HG03196 (cell line): Measurements from ENCODE around the gene CCDC187.

ENCODE experiments used
- ATAC-seq: cut with Tn5 transposase; IDR thresholded peaks from one replicate; pipeline ENCODE4 v1.9.1; 2021; ENCODE audit not compliant: unreplicated experiment

Gene CCDC187

DNA sequence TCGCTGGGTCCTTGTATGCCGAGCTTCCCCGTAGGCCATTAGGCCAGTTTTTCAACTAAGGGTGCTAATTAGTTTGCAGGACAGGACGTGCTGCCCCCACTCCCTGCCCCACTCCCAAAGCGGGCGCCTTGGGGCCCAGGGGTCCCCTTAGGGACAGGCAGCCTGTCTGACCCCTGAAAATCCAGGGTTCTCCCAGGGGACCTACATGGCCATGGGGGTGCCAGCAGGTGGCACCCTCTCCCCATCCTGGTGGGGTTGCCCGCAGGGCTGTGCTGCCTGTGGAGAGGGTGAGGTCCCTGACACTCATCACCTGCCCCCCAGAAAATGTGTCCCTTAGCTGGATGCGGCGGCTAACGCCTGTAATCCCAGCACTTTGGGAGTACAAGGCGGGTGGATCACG lies 8.5 kb upstream of the CCDC187 start:
- ATAC-seq: no peak

DNA sequence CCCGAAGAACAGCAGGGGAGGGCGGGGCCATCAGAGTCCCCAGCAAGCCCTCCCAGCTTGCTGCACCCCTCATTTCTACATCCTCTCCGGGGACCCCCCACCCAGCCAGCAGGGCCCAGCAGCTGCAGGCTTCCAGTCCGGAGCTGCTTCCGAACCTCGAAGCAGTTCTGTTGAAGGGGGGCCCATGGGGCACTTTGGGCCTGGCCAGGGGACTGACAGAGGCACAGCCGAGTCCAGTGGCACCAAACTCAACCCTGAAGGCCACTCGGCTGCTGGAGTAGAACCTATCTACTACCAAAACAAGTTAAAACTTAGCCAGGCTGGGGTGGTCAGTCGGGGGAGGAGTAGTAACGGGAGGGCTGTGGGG lies 8.1 kb upstream of the CCDC187 start:
- no peak for ATAC-seq

DNA sequence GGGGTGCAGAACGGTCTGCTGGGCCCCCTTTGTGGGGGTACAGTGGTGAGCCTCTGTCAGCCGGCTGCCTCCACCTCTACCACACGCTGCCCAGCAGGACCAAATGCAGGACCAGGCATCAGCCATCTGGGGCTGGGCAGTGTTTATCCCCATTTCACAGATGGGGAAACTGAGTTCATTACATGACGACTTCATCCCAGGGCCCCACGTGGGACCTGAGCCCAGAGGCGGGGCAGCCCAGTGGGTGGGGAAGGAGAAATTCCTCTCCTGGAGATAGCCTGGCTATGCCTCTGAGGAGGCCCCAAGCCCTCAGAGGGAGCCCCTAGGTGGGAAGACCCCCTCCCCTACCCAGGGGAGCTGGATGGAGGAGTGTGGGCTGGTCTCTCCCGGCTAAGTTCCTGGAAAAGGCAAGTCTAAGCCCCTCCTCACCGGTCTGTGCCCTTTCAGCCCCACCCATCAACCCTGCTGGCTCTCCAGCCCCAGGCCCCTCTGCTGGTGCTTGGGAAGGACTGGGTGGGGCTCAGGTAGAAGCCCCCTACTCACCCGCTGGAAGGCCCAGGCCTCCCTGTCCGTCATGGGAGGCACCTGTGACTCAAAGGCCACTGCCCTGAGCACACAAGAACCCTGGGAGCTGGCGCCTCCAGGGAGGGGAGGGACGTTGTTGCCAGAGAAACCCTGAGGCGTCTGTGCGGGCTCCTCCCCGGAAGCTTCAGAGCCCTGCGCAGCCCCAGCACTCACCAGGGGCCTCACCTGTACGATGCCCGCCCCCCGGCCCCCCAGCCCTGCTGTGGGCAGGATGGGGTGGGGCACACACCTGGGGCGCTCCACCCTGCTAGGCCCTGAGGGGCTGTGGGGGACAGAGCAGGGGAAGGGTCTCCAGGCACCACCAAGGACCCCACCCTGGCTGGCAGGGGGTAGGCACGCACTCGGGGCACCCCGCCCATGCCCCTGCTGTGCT lies 7.4 kb upstream of the CCDC187 start:
- ATAC-seq: no peak

DNA sequence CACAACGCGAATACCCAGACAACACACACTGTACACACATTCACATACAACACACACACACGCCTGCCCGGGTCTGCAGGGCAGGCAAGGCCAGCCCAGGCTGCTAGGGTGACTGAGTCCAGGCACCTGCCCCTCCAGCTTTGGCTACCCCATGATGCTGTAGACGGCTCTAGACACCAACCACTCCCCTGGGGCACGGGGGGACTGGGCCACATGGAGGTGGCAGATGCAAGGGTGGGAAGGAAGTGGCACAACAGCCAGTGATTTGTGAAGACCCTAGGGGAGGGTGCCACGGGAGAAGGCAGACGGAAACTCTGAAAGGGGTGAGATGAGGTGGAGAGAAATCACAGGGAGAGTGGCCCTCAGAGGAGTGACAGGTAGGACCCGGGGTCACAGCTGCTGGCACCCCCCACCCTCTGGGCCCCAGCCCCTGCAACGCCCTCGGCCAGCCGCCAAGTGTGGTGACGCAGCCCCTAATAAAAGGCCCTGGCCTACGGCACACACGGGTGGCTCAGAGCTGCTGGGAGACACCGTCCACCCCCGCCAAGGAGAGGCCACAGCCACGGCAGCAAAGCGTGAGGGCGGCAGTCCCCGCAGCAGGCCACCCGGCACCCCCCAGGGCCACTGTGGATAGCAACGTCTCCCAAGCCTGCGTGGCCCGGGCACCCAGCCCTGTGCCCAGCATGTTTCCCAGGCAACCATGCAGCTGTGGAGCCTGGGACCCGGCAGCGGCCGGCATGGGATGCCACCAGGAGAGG lies 6.6 kb upstream of the CCDC187 start:
- ATAC-seq: no peak

DNA sequence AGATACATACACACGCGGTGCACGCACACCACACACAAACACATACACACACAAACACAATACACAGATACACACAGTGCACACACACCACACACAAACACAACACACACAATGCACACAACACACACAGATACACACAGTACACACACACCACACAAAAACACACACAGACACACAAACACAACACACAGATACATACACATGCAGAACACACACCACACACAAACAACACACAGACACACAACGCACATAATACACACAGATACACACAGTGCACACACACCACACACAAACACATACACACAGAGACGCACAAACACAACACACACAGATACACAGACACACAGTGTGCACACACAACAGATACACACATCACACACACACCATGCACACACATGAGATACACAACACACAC lies 5.9 kb upstream of the CCDC187 start:
- ATAC-seq: no peak

DNA sequence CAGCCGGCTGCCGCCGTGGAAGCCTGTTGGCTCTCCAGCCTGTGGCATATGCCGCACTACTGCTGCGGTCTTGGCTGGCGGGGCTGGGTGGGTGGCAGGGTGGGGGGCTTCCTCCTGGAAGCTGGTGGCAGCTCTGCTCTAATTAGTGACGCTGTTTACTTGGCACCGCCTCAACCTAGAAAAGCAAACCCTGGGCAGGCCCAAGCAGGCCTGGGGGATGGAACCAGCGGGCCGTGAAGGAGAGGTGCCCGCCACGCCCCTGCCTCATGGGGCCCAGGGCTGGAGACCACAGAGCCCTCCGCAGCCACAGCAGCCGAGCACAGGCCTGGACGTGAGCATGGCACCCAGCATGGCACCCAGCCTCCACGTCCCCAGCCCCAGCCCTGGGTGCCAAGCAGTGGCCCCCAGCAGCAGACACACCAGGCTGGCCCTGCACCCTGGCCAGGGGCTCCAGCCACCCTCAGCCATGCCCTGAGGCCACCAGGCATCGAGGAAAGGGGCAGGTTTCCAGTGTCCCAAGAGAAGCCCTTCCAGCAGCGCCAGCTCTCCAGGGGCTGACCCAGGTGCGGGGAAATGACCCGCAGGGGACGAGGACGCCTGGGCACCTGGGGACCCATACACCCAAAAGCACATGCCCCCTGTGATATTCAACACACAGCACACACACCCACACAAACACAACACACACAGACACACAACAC lies 5.4 kb upstream of the CCDC187 start:
- no peak for ATAC-seq

DNA sequence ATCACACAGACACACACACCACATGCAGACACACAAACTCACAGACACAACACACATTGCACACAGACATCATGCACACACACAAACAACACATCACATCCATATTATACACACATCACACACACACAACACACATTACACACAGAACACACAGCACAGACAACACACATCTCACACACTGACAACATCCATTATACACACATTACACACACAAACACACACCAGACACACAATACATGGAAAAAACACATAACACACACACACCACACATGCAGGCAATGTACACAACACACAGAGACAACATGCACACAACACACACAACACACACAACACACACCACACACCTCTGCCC lies 4.8 kb upstream of the CCDC187 start:
- no peak for ATAC-seq

DNA sequence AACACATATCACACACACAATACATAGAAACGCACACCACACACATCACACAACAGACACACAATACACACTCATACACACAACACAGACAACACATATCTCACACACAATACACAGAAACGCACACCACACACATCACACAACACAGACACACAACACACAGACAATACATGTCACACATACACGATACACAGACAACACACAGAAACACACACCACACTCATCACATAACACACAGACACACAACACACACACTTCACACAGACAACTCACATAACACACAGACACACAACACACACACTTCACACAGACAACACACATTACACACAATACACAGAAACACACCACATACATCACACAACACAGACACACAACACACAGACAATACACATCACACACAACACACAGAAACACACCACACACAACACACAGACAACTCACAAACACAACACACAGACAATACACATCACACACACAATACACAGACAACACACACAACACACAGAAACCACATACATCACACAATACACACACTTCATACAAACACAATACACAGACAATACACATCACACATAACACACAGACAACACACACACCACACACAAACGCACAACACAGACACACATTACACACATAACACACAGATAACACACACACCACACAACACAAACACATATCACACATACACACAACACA lies 4.3 kb upstream of the CCDC187 start:
- ATAC-seq: no peak

DNA sequence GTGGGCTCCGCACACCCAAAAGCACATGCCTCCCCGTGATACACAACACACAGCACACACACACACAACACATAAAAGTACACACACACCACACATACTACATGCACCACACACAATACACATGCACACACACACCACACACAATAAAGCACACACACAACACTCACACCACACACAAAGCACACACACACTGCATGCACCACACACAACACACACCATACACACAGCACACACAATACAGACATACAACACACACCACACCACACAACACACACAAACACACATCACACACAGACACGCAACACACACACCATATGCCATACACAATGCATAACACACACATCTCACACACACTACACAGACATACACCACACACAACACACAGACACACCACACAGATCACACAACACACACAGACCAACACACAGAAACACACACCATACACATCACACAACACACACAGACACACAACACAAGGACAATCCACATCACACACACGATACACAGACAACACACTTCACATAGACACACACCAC lies 3.4 kb upstream of the CCDC187 start:
- no peak for ATAC-seq

DNA sequence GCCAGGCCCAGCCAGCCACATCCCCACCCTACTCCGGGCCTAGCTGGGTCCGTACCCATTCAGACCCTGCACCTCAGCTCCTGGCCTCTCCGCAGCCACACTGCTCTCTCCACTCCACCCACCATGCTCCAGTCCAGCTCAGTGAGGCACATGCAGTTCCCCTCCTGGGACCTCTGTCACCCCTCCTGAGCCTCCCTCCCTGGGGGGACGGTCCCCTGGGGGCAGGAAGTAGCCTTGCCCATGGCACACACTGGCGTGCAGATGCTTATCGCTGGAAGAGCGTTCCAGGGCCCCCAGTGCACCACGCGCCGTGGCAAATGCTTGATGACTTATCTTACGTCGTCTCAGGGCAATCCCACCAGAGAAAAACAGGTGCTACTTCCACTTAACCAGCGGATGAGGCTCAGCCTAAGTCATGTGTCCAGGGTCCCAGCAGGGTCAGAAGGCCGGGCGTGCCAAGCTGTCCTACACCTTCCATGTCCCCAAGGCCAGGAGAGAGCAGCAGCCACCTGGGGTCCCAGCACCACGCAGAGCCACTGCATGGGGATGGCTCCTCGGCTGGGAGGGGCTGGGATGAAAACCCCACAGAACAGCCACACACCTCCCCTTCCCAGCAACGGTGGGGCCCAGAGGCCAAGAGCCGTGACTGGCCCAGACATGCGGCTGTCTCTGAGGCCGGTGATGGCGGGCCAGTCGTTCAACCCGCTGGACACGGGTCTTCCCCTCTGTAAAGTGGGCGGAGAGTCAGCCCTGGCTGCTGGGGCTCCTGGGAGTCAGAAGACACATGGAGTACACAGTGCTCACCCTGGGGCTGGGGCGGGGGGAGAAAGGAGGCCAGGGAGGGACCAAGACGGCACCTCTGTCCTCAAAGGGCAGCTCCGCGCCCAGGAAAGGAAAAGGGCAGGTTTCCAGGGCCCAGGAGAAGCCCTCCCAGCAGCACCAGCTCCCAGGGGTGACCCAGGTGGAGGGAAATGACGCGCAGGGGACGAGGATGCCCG lies 2.6 kb upstream of the CCDC187 start:
- no peak for ATAC-seq

DNA sequence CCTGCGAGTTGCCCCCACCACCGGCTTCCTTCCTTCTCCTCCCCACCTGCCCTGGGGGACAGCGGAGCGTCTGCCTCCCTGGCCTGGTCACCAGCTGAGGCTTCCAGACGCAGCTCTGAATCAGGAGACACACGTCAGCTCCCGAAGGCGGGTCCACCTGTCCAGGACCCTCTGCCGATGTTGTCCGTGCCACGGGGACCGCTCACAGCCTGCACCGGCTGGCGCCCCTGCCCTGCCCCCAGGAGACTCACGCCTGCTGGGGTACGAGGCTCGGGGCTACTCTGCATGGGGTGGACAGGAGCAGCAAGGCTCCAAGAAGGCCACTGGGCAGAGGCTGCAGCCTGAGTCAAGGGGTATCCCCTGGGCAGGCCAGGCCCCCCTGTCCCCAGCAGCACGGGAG lies 1.9 kb upstream of the CCDC187 start:
- ATAC-seq: no peak

DNA sequence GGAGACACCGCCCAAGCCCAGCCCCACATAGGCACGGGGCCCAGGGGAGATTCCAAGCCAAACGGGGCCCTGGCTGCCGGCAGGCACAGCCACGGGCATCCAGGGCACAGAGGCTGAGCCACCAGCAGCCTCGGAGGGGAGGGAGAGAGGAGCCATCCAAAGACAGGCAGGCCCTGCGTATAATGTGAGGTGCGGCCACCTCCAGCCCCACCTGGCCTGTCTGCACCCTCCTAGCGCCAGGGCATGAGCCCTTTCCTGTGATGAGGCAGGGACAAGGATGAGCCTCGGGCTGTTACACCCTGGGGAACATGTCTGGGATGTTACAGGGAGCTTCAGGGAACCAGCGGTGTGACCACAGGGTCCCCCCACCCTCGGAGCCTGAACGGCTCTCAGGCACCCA lies 1.1 kb upstream of the CCDC187 start:
- ATAC-seq: no peak

DNA sequence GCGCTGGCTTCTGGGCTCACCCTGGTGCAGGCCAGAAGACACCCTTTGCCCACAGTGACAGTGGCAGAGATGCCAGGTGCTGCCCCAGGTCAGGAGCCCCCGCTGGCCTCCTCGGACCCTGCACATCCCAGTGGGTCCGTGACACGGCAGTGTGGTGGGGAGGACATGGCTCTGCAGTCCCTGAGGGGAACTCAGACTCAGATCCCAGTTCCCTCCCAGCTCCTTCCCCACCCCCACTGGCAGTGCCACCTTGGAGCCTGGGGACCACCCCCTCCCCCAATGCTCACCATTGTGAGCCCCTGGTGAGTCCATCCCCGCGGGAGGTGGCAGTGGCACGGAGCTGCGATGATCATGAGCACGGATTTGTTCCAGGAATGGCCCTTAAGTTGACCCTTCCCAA lies 562 bp upstream of the CCDC187 start:
- ATAC-seq: no peak

DNA sequence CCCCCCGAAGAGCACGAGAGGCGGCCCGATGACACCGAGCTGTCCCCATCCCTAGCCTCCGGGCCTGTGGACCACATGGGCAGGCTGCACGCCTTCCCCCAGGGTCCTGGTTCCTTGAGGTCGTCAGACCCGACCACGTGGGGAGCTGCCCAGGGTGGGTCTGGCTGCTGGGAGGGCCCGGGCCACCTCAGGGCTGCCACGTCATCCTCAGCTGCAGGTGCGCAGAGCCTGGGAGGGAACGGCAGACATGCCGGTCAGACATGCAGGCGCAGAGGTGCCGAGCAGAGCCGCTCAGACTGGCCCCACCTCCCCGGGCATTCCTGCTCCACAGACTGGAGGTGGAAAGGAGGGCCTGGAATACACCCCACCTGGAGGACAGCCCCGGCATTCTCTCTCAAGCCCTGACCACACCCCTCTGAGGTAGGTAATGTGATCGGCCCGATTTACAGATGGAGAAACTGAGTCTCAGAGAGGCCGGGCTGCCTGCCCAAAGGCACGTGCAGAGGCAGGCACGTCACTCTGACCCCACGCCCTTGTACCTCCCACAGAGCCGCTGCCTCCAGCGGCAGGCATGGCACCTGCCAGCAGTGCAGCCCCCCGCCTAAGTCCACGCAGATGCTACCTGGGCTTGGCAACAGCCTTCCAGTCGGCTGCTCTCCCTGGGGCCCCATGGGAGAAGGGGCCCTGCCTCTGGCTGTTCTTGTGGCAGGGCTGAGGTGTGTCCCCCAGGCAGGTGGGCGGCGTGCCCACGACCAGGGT lies 649 bp downstream of the CCDC187 start:
- no peak for ATAC-seq

DNA sequence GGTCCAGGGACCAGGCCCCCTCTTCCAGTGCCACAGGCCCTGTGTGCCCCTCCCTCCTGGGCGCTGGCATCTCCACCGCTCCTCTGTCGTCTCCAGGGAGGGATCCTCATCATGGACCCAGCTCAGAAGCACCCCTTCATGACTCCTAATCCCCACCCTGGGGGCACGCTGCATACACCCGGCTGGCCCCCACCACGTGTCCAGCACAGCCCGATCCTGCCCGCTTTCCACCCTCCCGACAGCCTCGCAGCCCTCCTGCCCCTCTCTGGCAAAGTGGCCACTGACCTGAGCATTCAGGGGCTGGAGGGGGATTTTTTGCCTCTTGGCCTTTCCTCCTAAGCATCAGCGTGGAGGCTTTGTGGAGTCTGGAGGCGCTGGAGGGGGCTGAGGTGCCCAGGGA lies 1.4 kb downstream of the CCDC187 start:
- ATAC-seq: no peak

DNA sequence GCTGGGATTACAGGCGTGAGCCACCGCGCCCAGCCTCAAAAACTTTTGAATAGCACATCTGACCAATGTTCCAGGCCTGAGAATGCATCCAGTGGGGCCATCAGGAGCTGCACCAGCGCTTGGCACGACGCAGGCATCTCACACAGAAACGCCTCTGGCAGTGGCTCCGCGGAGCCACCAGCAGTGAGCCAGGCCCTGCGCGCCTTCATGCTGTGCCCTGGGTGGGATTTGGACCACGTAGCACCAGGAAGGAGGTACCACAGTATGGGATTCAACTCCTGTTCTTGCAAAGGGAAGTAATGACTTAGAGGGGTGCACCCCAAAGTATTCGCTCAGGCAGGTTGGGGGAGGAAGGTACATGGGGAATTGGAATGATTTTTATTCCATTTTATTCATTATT lies 3.0 kb downstream of the CCDC187 start:
- ATAC-seq: no peak

DNA sequence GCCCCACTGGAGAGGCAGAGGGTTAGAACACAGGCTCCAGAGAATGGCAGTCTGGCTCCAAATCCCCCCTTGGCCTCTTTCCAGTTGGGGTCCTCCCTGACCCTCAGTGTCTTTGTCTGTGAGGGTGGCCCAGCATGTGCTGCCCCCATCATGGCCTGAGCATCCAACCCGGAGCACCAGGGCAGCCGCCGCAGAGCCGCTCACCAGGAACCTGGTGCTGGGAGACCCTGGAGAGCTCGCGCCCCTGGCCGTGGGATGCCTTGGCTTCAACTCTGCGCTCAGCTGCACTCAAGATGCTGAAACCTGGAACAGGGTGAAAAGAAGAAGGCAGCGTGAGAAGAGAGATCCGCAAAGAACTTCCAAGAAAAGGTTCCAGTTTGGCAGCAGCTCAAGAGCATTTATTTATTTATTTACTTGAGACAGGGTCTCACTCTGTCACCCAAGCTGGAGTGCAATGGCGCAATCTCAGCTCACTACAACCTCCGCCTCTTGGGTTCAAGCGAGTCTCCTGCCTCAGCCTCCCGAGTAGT lies 3.8 kb downstream of the CCDC187 start:
- ATAC-seq: no peak

DNA sequence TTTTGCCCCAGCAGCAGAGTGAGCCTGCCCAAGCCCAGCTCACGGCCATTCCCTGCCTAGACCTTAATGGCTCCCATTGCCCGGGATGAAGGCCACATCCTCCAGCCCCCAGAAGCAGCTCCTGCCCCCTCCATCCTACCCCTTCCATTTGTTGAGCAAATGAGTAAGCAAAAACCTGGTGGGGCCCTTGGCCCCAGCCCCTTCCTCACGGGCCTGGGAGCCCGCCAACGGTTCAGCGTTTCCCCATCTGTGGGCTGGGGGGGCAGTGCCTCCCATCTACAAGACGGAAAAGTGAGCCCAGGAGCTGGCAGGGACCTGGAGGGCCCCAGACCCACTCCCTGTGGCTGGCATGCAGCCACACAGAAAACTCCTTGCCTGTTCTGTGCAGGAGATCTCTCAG lies 4.4 kb downstream of the CCDC187 start:
- ATAC-seq: no peak

DNA sequence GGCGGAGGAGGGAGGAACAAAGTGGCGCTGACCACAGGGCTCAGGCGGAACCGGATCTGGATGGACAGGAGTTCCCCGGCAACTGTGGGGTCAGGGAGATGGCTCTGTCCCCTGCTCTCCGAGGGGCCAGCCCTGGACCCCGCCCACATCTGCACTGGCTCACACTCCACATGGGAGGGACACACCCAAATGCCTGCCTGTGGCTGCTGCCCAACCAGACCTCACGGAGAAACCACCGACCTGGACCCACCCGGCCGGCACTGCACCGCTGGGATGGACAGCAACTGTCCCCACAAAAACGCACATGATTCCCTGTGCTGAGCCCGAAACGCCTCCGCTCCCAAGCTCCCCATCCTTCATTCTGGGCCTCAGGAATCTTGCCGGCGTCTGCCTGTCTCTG lies 4.8 kb downstream of the CCDC187 start:
- ATAC-seq: no peak
